ENCODE results near the gene RAD52.

DNA sequence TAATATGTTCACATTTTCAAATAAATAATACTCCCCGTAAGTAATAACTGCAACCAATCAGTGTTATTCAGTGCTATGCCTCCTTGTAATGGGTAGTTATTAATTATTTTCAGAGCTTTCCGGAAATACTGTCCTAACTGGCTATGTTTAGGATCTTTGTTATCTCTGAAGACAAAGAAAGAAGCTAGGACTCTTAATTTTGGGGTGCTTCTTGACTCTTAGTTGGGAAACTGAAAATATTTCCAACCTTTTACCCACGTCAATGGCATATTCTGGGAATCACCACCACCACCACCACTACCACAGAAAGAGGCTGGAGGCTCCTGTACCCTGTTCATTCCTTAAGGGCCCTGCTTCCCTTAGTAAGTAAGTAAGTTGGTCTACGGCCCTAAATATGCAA is 39.1 kb downstream of the RAD52 start:
- TF ChIP-seq, protein P1, sequence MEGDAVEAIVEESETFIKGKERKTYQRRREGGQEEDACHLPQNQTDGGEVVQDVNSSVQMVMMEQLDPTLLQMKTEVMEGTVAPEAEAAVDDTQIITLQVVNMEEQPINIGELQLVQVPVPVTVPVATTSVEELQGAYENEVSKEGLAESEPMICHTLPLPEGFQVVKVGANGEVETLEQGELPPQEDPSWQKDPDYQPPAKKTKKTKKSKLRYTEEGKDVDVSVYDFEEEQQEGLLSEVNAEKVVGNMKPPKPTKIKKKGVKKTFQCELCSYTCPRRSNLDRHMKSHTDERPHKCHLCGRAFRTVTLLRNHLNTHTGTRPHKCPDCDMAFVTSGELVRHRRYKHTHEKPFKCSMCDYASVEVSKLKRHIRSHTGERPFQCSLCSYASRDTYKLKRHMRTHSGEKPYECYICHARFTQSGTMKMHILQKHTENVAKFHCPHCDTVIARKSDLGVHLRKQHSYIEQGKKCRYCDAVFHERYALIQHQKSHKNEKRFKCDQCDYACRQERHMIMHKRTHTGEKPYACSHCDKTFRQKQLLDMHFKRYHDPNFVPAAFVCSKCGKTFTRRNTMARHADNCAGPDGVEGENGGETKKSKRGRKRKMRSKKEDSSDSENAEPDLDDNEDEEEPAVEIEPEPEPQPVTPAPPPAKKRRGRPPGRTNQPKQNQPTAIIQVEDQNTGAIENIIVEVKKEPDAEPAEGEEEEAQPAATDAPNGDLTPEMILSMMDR (IDR thresholded peaks at IDR 0.05) = no peak
- TF ChIP-seq POLR2A (IDR thresholded peaks at IDR 0.05) = no peak
